Keratinocyte (primary cell): ENCODE results near the gene CDKAL1. TPM values are rescaled to one million over a fixed set of nuclear protein-coding genes. Genes with fewer than 3 reads are reported as not detected.

Experiments
- DNase-seq: peaks from one replicate; pipeline ENCODE4 v3.0.0-alpha.2; 2011; ENCODE audit warnings: low read depth, missing footprints, low spot score
- FAIRE-seq: peaks from 2 replicates; lab custom pipeline; 2011; peaks lifted over from hg19 to GRCh38; lab: Jason Lieb, UNC
- H2AFZ ChIP-seq: 2 replicates; pipeline ENCODE4 v1.6.0; 2012; ENCODE audit warnings: low read length, control low read depth, inconsistent platforms; ENCODE audit not compliant: control insufficient read depth
- H3K27ac ChIP-seq: 2 replicates; pipeline ENCODE4 v1.5.1; 2011; ENCODE audit warnings: low read length; ENCODE audit not compliant: control insufficient read depth, insufficient read depth
- H3K27me3 ChIP-seq: 3 replicates; pipeline ENCODE4 v1.6.0; 2011; ENCODE audit warnings: low read length; ENCODE audit not compliant: control insufficient read depth, insufficient read depth; ENCODE audit errors: extremely low read depth
- H3K36me3 ChIP-seq, 2 experiments: 2 replicates in 1 of 2; 3 replicates in 1 of 2; pipeline ENCODE4 v1.5.1; 2011; ENCODE audit warnings: low read length in 2 of 2, mild to moderate bottlenecking in 1 of 2; ENCODE audit not compliant: control insufficient read depth in 2 of 2, insufficient read depth in 2 of 2; ENCODE audit errors: extremely low read depth in 1 of 2
- H3K4me1 ChIP-seq: 3 replicates; pipeline ENCODE4 v1.5.1; 2011; ENCODE audit warnings: low read length; ENCODE audit not compliant: control insufficient read depth, insufficient read depth; ENCODE audit errors: extremely low read depth
- H3K4me2 ChIP-seq: 3 replicates; pipeline ENCODE4 v1.6.0; 2011; ENCODE audit warnings: low read depth, low read length; ENCODE audit not compliant: control insufficient read depth, insufficient read depth; ENCODE audit errors: extremely low read depth
- H3K4me3 ChIP-seq, 3 experiments: fragments of 200-600 bp in 1 of 3; sonication (generic) in 1 of 3; 2 replicates in 2 of 3; 3 replicates in 1 of 3; pipeline ENCODE4 v1.5.1; 2011 to 2016; ENCODE audit warnings: low read length in 3 of 3, mild to moderate bottlenecking in 3 of 3, control low read depth in 2 of 3, inconsistent platforms in 1 of 3, low read depth in 1 of 3, mixed read lengths in 1 of 3, mixed run types in 1 of 3, moderate library complexity in 1 of 3; ENCODE audit not compliant: control insufficient read depth in 2 of 3, insufficient read depth in 2 of 3; ENCODE audit errors: extremely low read depth in 1 of 3
- H3K79me2 ChIP-seq: 2 replicates; pipeline ENCODE4 v1.6.0; 2012; ENCODE audit warnings: low read length; ENCODE audit not compliant: control insufficient read depth, insufficient read depth
- H3K9ac ChIP-seq: 3 replicates; pipeline ENCODE4 v1.6.0; 2011; ENCODE audit warnings: low read length; ENCODE audit not compliant: control insufficient read depth, insufficient read depth; ENCODE audit errors: extremely low read depth
- H3K9me1 ChIP-seq: 3 replicates; pipeline ENCODE4 v1.6.0; 2011; ENCODE audit warnings: low read length; ENCODE audit not compliant: control insufficient read depth, insufficient read depth; ENCODE audit errors: extremely low read depth
- H3K9me3 ChIP-seq: 2 replicates; pipeline ENCODE4 v1.5.1; 2012; ENCODE audit warnings: low read depth, low read length; ENCODE audit not compliant: control insufficient read depth
- H4K20me1 ChIP-seq: 3 replicates; pipeline ENCODE4 v1.6.0; 2011; ENCODE audit warnings: low read length; ENCODE audit not compliant: control insufficient read depth, insufficient read depth; ENCODE audit errors: extremely low read depth
- CTCF ChIP-seq, 3 experiments: IDR thresholded peaks in 1 of 3; conservative IDR thresholded peaks in 1 of 3; optimal IDR thresholded peaks in 1 of 3; 2 replicates in 2 of 3; 3 replicates in 1 of 3; pipeline versions ENCODE3 to v1.5.1; 2011; ENCODE audit warnings: low read length in 3 of 3, mild to moderate bottlenecking in 3 of 3, moderate library complexity in 2 of 3, control low read depth in 1 of 3, inconsistent platforms in 1 of 3; ENCODE audit not compliant: insufficient read depth in 2 of 3; ENCODE audit errors: extremely low read depth in 1 of 3
- EZH2 ChIP-seq: IDR thresholded peaks from one replicate; pipeline ENCODE4 v1.6.1; 2012; ENCODE audit warnings: inconsistent platforms, mild to moderate bottlenecking, low read length, moderate library complexity
- dilution Hi-C: fragments of 300-500 bp; cut with MboI; formaldehyde crosslinking; loops from one replicate; pipeline ENCODE4 v1.7.0; 2020; ENCODE audit warnings: low sequenced_read_pairs; ENCODE audit not compliant: extremely low pct_ligation_motif_present
- polyA plus RNA-seq, 5 experiments: library from polyadenylated mRNA; depleted of rRNA in 3 of 5; stranded (reverse) in 3 of 5; stranded (forward) in 1 of 5; unstranded in 1 of 5; fragments of >200 nt; gene quantifications; 1 replicate in 1 of 5; 2 replicates in 3 of 5; 3 replicates in 1 of 5; pipeline versions ENCODE4 v1.2.1 to v1.2.3, GENCODE V29; 2011 to 2012; ENCODE audit warnings: missing spikeins in 2 of 5, low read depth in 1 of 5, low replicate concordance in 1 of 5

The CDKAL1 gene
- polyA plus RNA-seq, 1 donor (not counting 4 experiments of a cell fraction or from before 2014, with no cell fraction given): 5.6 TPM

- dilution Hi-C loops: no loop called here
- no peaks in the 10 kb centered on the region for H3K36me3 ChIP-seq
- H3K9me1 ChIP-seq: no peaks in the 10 kb centered on the region
- H3K79me2 ChIP-seq: no peaks in the 10 kb centered on the region
- DNase-seq (no peak), FAIRE-seq (no peak)
- H3K4me2 ChIP-seq: no peak overlapping the region
- H3K4me3 ChIP-seq: no peak overlapping the region
- no peak overlapping the region for H2AFZ ChIP-seq
- H3K9ac ChIP-seq: no peak overlapping the region
- no peaks in the 10 kb centered on the region for H3K9me3 ChIP-seq
- no peaks in the 10 kb centered on the region for H3K27me3 ChIP-seq
- H4K20me1 ChIP-seq: no peaks in the 10 kb centered on the region
- peaks cover 10% of the 10 kb centered on the region for H3K4me1 ChIP-seq
- TF ChIP-seq EZH2 (no peak), CTCF (optimal IDR thresholded peaks at IDR 0.05 in 1 of 3, IDR thresholded peaks at IDR 0.05 in 1 of 3, conservative IDR thresholded peaks at IDR 0.05 in 1 of 3; ENCODE audit: extremely low read depth in 1 of 3, insufficient read depth in 2 of 3, low read length in 3 of 3) (no peak)
- no peak overlapping the region for H3K27ac ChIP-seq
Observed at GRCh38 chr6:20954315-20954714, 420.1 kb downstream of the CDKAL1 start.

DNA sequence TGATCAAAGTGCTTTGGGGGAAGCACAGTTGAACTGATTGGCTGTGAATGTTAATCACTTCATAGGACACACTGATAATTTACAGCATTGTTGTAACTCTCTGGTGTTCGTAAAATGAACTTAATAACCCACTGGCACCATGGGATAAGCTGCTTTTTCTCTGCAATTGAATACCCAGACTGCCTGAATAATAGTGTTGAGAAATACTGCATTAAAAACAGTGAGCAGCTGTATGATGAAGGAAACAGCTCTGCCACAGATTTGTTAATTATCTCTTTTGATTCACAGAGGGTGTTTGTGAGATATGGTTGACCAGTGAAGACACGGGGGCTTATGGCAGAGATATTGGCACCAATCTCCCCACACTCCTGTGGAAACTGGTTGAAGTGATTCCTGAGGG is 420.9 kb downstream of the CDKAL1 start:
- TF ChIP-seq EZH2 (no peak), CTCF (optimal IDR thresholded peaks at IDR 0.05 in 1 of 3, IDR thresholded peaks at IDR 0.05 in 1 of 3, conservative IDR thresholded peaks at IDR 0.05 in 1 of 3; ENCODE audit: extremely low read depth in 1 of 3, insufficient read depth in 2 of 3, low read length in 3 of 3) (no peak)
- Histone ChIP-seq H3K79me2 (no peaks in the 10 kb centered on the region), H3K36me3 (no peaks in the 10 kb centered on the region), H3K27me3 (no peaks in the 10 kb centered on the region), H3K4me2 (no peak overlapping the region), H3K9me3 (no peaks in the 10 kb centered on the region), H3K4me3 (no peak overlapping the region), H2AFZ (no peak overlapping the region), H3K27ac (no peak overlapping the region), H3K9me1 (no peaks in the 10 kb centered on the region), H3K9ac (no peak overlapping the region), H4K20me1 (no peaks in the 10 kb centered on the region), H3K4me1 (peaks cover 10% of the 10 kb centered on the region)
- no peak for FAIRE-seq
- no peak for DNase-seq
- dilution Hi-C loops: no loop called here
